ENCODE data around the gene CIROP.

CIROP gene

DNA sequence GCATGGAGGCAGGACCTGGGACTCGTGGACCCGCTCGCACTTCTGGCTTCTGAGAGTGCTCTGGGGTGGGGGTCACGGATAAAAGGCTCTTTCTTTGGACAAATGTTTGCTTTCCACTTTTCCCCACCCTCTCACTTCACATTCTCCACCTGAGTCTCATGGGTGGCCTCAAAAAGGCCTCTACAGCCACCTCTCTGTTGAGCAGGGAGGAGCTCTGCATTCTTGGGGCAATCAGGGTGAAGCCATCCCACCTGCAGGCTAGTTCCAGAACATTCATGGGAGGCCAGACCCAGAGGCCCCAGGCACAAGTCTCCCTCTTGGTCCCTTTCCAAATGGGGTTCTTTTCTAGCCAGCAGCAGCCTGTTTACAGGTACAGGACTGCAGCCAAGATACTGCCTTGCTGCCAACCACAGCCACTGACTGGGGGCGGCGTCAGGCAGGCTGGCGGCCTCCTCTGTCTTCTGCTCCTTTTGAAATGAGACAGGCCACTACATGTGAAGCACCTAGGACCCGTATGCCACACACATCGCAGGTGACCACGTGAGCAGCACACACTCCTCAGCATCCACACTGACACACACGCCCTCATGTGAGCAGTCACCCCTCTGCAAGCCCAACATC lies 32.5 kb upstream of the CIROP start:
- Histone ChIP-seq H3K27ac (ENCODE audit: low read depth, low read length) (no peak overlapping the region), H3K36me3 (ENCODE audit: control insufficient read depth, low read length) (no peaks in the 10 kb centered on the region)

GRCh38 chr14:23136566-23137133 lies 31.9 kb upstream of the CIROP start:
- Histone ChIP-seq H3K9me2 (replicated peaks; ENCODE audit: control insufficient read depth, low read length) (no peaks in the 10 kb centered on the region), H3K4me1 (ENCODE audit: control insufficient read depth, low read length) (peaks cover 7% of the 10 kb centered on the region), H3K4me2 (ENCODE audit: low read length) (no peak overlapping the region), H3K9me3 (ENCODE audit: control insufficient read depth, insufficient read depth, low read length) (no peaks in the 10 kb centered on the region), H3K79me2 (ENCODE audit: control insufficient read depth, low read length) (no peaks in the 10 kb centered on the region), H3F3A (ENCODE audit: control insufficient read depth, insufficient read depth) (no peaks in the 10 kb centered on the region), H3K36me3 (ENCODE audit: control insufficient read depth, low read length) (no peaks in the 10 kb centered on the region), H3K4me3 (ENCODE audit: low read length) (no peak overlapping the region), H4K20me1 (ENCODE audit: control insufficient read depth, insufficient read depth, low read depth, low read length) (no peaks in the 10 kb centered on the region), H3K27me3 (ENCODE audit: control insufficient read depth, low read length) (0 out of 2 replicates have a peak, but pooled peaks cover 4% of the 10 kb centered on the region), H3K27ac (ENCODE audit: low read depth, low read length) (no peak overlapping the region)
- TF ChIP-seq EZH2phosphoT487 (IDR thresholded peaks at IDR 0.05; ENCODE audit: borderline replicate concordance, low read length), result no peak
- TF ChIP-seq, protein P1, sequence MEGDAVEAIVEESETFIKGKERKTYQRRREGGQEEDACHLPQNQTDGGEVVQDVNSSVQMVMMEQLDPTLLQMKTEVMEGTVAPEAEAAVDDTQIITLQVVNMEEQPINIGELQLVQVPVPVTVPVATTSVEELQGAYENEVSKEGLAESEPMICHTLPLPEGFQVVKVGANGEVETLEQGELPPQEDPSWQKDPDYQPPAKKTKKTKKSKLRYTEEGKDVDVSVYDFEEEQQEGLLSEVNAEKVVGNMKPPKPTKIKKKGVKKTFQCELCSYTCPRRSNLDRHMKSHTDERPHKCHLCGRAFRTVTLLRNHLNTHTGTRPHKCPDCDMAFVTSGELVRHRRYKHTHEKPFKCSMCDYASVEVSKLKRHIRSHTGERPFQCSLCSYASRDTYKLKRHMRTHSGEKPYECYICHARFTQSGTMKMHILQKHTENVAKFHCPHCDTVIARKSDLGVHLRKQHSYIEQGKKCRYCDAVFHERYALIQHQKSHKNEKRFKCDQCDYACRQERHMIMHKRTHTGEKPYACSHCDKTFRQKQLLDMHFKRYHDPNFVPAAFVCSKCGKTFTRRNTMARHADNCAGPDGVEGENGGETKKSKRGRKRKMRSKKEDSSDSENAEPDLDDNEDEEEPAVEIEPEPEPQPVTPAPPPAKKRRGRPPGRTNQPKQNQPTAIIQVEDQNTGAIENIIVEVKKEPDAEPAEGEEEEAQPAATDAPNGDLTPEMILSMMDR (IDR thresholded peaks at IDR 0.05; ENCODE audit: low read depth, low read length, poor library complexity, severe bottlenecking), result no peak

More for the DNA sequence above, 32.5 kb upstream of the CIROP start:
- Histone ChIP-seq H3K79me2 (ENCODE audit: control insufficient read depth, low read length) (no peaks in the 10 kb centered on the region), H3K4me2 (ENCODE audit: low read length) (no peak overlapping the region), H4K20me1 (ENCODE audit: control insufficient read depth, insufficient read depth, low read depth, low read length) (no peaks in the 10 kb centered on the region), H3F3A (ENCODE audit: control insufficient read depth, insufficient read depth) (no peaks in the 10 kb centered on the region), H3K4me1 (ENCODE audit: control insufficient read depth, low read length) (peaks cover 7% of the 10 kb centered on the region), H3K4me3 (ENCODE audit: low read length) (no peak overlapping the region), H3K9me2 (replicated peaks; ENCODE audit: control insufficient read depth, low read length) (no peaks in the 10 kb centered on the region), H3K27me3 (ENCODE audit: control insufficient read depth, low read length) (0 out of 2 replicates have a peak, but pooled peaks cover 4% of the 10 kb centered on the region), H3K9me3 (ENCODE audit: control insufficient read depth, insufficient read depth, low read length) (no peaks in the 10 kb centered on the region)
- TF ChIP-seq, protein P1 (IDR thresholded peaks at IDR 0.05; ENCODE audit: low read depth, low read length, poor library complexity, severe bottlenecking), result no peak
- no peak for TF ChIP-seq EZH2phosphoT487 (IDR thresholded peaks at IDR 0.05; ENCODE audit: borderline replicate concordance, low read length)

DNA sequence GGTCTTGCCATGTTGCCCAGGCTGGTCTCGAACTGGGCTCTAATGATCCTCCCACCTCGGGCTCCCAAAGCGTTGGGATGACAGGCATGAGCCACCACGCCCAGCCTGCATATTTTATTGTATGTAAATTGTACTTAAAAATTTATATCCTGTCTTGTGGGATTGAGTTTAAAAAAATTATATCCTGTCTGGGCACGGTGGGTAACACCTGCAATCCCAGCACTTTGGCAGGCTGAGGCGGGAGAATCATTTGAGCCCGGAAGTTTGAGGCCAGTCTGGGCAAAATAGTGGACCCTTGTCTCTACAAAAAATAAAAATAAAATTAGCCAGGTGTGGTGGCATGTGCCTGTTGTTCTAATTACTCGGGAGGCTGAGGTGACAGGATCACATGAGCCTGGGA lies 28.2 kb upstream of the CIROP start:
- Histone ChIP-seq H3K27ac (ENCODE audit: low read depth, low read length) (no peak overlapping the region), H3K9me3 (ENCODE audit: control insufficient read depth, insufficient read depth, low read length) (no peaks in the 10 kb centered on the region), H3K4me2 (ENCODE audit: low read length) (no peak overlapping the region), H3K9me2 (replicated peaks; ENCODE audit: control insufficient read depth, low read length) (no peaks in the 10 kb centered on the region), H3K4me1 (ENCODE audit: control insufficient read depth, low read length) (peaks cover 12% of the 10 kb centered on the region), H3K4me3 (ENCODE audit: low read length) (no peak overlapping the region), H4K20me1 (ENCODE audit: control insufficient read depth, insufficient read depth, low read depth, low read length) (no peaks in the 10 kb centered on the region), H3K79me2 (ENCODE audit: control insufficient read depth, low read length) (no peaks in the 10 kb centered on the region), H3F3A (ENCODE audit: control insufficient read depth, insufficient read depth) (no peaks in the 10 kb centered on the region), H3K27me3 (ENCODE audit: control insufficient read depth, low read length) (peaks cover 7% of the 10 kb centered on the region), H3K36me3 (ENCODE audit: control insufficient read depth, low read length) (no peaks in the 10 kb centered on the region)
- TF ChIP-seq, protein P1 (IDR thresholded peaks at IDR 0.05; ENCODE audit: low read depth, low read length, poor library complexity, severe bottlenecking), result no peak
- no peak for TF ChIP-seq EZH2phosphoT487 (IDR thresholded peaks at IDR 0.05; ENCODE audit: borderline replicate concordance, low read length)
